Measurements from ENCODE around the gene DIO2.

DIO2 gene

GRCh38 chr14:80167793-80168448, 43.4 kb downstream of the DIO2 start:
- DNase-seq (ENCODE audit: low read depth in 3 of 3) = no peak

- DNase-seq (ENCODE audit: low read depth in 3 of 3) = no peak
Observed at GRCh38 chr14:80164991-80165721, 46.1 kb downstream of the DIO2 start.

GRCh38 chr14:80152763-80153162, 58.5 kb downstream of the DIO2 start:
- DNase-seq (ENCODE audit: low read depth in 3 of 3) = no peak

- no peak for DNase-seq (ENCODE audit: low read depth in 3 of 3)
Observed at GRCh38 chr14:80152166-80152565, 59.1 kb downstream of the DIO2 start.

- no peak for DNase-seq (ENCODE audit: low read depth in 3 of 3)
Observed at GRCh38 chr14:80150301-80150700, 61.0 kb downstream of the DIO2 start.
